ENCODE measurements around the gene OR2L2. TPM values are rescaled to one million over a fixed set of nuclear protein-coding genes. Genes with fewer than 3 reads are reported as not detected.

Gene OR2L2, protein sequence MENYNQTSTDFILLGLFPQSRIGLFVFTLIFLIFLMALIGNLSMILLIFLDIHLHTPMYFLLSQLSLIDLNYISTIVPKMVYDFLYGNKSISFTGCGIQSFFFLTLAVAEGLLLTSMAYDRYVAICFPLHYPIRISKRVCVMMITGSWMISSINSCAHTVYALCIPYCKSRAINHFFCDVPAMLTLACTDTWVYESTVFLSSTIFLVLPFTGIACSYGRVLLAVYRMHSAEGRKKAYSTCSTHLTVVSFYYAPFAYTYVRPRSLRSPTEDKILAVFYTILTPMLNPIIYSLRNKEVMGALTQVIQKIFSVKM
- total RNA-seq (2022; extraction: Qiagen RNA extraction), result not detected in 5 replicates

GRCh38 chr1:248029770-248030169, at the start of gene OR2L2:
TSS of gene OR2L2 (plus strand) at chr1:248030070. CDS start at chr1:248038268, 8,198 bp downstream.

DNA sequence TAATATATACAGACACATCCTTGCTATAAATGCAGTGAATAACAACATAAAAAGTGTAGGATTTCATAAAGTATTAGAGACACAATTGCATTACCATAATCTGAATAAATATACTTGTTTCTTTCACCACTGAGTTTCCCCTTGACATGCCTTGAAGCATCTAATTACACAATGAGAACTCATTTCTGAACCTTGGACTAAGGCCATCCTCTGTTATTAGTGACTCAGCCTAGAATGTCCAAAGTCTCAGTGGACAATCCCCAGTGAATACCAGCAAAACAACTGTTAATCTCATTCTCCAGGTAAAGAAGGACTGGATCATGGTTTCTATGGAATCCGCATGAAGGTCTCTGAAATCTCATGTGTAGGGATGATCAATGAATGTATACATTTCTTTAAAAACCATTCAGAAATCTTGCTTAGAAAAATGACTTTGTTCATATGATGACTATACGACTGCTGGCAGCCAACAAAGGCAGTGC, 16.6 kb upstream of the OR2L2 start, which contains the start of gene OR2L5:
Gene OR2L5 (plus strand): TSS at position 432 of the 482 bp plus-strand sequence. CDS start 8,288 bp downstream, outside the sequence.

DNA sequence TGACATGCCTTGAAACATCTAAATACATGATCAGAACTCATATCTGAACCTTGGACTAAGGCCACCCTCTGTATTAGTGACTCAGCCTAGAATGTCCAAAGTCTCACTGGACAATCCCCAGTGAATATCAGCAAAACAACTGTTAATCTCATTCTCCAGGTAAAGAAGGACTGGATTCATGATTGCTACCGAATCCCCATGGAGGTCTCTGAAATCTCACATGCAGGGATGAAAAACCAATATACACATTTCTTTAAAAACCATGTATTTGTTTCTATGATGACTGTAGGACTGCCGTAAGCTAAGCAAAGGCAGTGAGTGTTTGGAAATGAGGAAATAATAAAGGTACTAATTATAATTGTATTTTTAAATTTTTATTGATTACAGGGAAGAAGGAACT, 16.7 kb downstream of the OR2L2 start, which contains the start of gene OR2L3:
Gene OR2L3 (plus strand): TSS at position 301 of the 400 bp plus-strand sequence. CDS start 13,846 bp downstream, outside the sequence.

Other genes starting within 250 kb of the OR2L2 start
- gene OR14A16, start 206.0 kb upstream of the OR2L2 start, total RNA-seq (2022; extraction: Qiagen RNA extraction), result not detected in 5 replicates
- gene OR11L1, start 188.2 kb upstream of the OR2L2 start, total RNA-seq (2022; extraction: Qiagen RNA extraction), result not detected in 5 replicates
- not detected in 5 replicates for gene TRIM58, start 172.9 kb upstream of the OR2L2 start, total RNA-seq (2022; extraction: Qiagen RNA extraction)
- gene OR2W3, start 134.5 kb upstream of the OR2L2 start, total RNA-seq (2022; extraction: Qiagen RNA extraction), result not detected in 5 replicates
- not detected in 5 replicates for gene OR2T8, start 109.8 kb upstream of the OR2L2 start, total RNA-seq (2022; extraction: Qiagen RNA extraction)
- gene OR2AJ1, start 105.2 kb upstream of the OR2L2 start, total RNA-seq (2022; extraction: Qiagen RNA extraction), result not detected in 5 replicates
- not detected in 5 replicates for gene OR2L8, start 81.2 kb upstream of the OR2L2 start, total RNA-seq (2022; extraction: Qiagen RNA extraction)
- not detected in 5 replicates for gene OR2AK2, start 64.8 kb upstream of the OR2L2 start, total RNA-seq (2022; extraction: Qiagen RNA extraction)
- not detected in 5 replicates for gene OR2L5, start 16.4 kb upstream of the OR2L2 start, total RNA-seq (2022; extraction: Qiagen RNA extraction)
- gene OR2L3, start 16.8 kb downstream of the OR2L2 start, total RNA-seq (2022; extraction: Qiagen RNA extraction), result not detected in 5 replicates
- gene OR2L13, start 65.1 kb downstream of the OR2L2 start, total RNA-seq (2022; extraction: Qiagen RNA extraction), result not detected in 5 replicates
- not detected in 5 replicates for gene OR2M5, start 115.1 kb downstream of the OR2L2 start, total RNA-seq (2022; extraction: Qiagen RNA extraction)
- not detected in 5 replicates for gene OR2M2, start 144.8 kb downstream of the OR2L2 start, total RNA-seq (2022; extraction: Qiagen RNA extraction)
- not detected in 5 replicates for gene OR2M3, start 167.2 kb downstream of the OR2L2 start, total RNA-seq (2022; extraction: Qiagen RNA extraction)
- not detected in 5 replicates for gene OR2M4, start 201.3 kb downstream of the OR2L2 start, total RNA-seq (2022; extraction: Qiagen RNA extraction)
- not detected in 5 replicates for gene OR2T33, start 247.9 kb downstream of the OR2L2 start, total RNA-seq (2022; extraction: Qiagen RNA extraction)